HEK293 (cell line): ENCODE measurements around the gene ZFY.

ENCODE experiments used
- CTCF ChIA-PET: fragments of 350-600 bp; formaldehyde crosslinking; extraction: SDS; loops from one replicate; lab custom pipeline; 2021; ENCODE audit warnings: antibody characterized with exemption; lab: Yijun Ruan, JAX
- POLR2A ChIA-PET: fragments of 300-600 bp; formaldehyde crosslinking; extraction: SDS; loops from one replicate; lab custom pipeline; 2020; ENCODE audit warnings: antibody characterized with exemption, inconsistent platforms; lab: Yijun Ruan, JAX
- H3K27ac ChIP-seq: fragments of 200-500 bp; sonication (Bioruptor generic); 2 replicates; pipeline ENCODE4 v1.5.1; 2014; ENCODE audit warnings: low read depth, low read length, control low read depth, inconsistent platforms; ENCODE audit errors: extremely low read depth
- H3K36me3 ChIP-seq, 2 experiments: fragments of 200-500 bp in 1 of 2; sonication (Bioruptor generic) in 1 of 2; 1 replicate in 1 of 2; 2 replicates in 1 of 2; pipeline ENCODE4 v1.5.1; 2014 to 2017; ENCODE audit warnings: inconsistent platforms in 2 of 2, low read length in 2 of 2; ENCODE audit not compliant: control insufficient read depth in 2 of 2, insufficient read depth in 1 of 2
- H3K4me1 ChIP-seq: fragments of 200-500 bp; sonication (Bioruptor generic); 2 replicates; pipeline ENCODE4 v1.5.1; 2014; ENCODE audit warnings: mild to moderate bottlenecking, low read length, inconsistent platforms; ENCODE audit not compliant: control insufficient read depth, insufficient read depth
- H3K4me3 ChIP-seq: 2 replicates; pipeline ENCODE4 v1.5.1; 2011; ENCODE audit warnings: low read depth, mild to moderate bottlenecking, control low read depth, low read length, moderate library complexity
- H3K9me3 ChIP-seq: fragments of 200-500 bp; sonication (Bioruptor generic); 2 replicates; pipeline ENCODE4 v1.5.1; 2014; ENCODE audit warnings: low read depth, low read length, inconsistent platforms; ENCODE audit not compliant: control insufficient read depth, insufficient read depth
- GLI4 ChIP-seq: fragments of 450-650 bp; formaldehyde crosslinking; IDR thresholded peaks from 2 replicates; pipeline ENCODE4 v1.5.1; 2016; ENCODE audit warnings: missing biosample characterization, missing genetic modification characterization
- MZF1 ChIP-seq: fragments of 450-650 bp; formaldehyde crosslinking; IDR thresholded peaks from 2 replicates; pipeline ENCODE4 v1.5.1; 2017; ENCODE audit warnings: missing biosample characterization, missing genetic modification characterization, borderline replicate concordance
- PATZ1 ChIP-seq: fragments of 450-650 bp; formaldehyde crosslinking; IDR thresholded peaks from 2 replicates; pipeline ENCODE4 v1.5.1; 2016; ENCODE audit warnings: missing biosample characterization, missing genetic modification characterization
- ZNF146 ChIP-seq: fragments of 450-650 bp; formaldehyde crosslinking; IDR thresholded peaks from 2 replicates; pipeline ENCODE4 v1.5.1; 2016; ENCODE audit warnings: missing biosample characterization, missing genetic modification characterization
- ZNF155 ChIP-seq: fragments of 450-650 bp; formaldehyde crosslinking; IDR thresholded peaks from 2 replicates; pipeline ENCODE4 v1.5.1; 2016; ENCODE audit warnings: missing biosample characterization, missing genetic modification characterization
- ZNF239 ChIP-seq: fragments of 450-650 bp; formaldehyde crosslinking; IDR thresholded peaks from 2 replicates; pipeline ENCODE4 v1.5.1; 2016; ENCODE audit warnings: missing biosample characterization, missing genetic modification characterization
- ZNF280C ChIP-seq: fragments of 450-650 bp; formaldehyde crosslinking; IDR thresholded peaks from 2 replicates; pipeline ENCODE4 v1.5.1; 2016; ENCODE audit warnings: missing biosample characterization, missing genetic modification characterization
- ZNF280D ChIP-seq: fragments of 450-650 bp; formaldehyde crosslinking; IDR thresholded peaks from 2 replicates; pipeline ENCODE4 v1.5.1; 2016; ENCODE audit warnings: missing biosample characterization, missing genetic modification characterization
- ZNF335 ChIP-seq: fragments of 450-650 bp; formaldehyde crosslinking; conservative IDR thresholded peaks from 2 replicates; pipeline ENCODE4 v1.5.1; 2016; ENCODE audit warnings: missing biosample characterization, missing genetic modification characterization
- ZNF366 ChIP-seq: fragments of 450-650 bp; formaldehyde crosslinking; conservative IDR thresholded peaks from 2 replicates; pipeline ENCODE4 v1.5.1; 2016; ENCODE audit warnings: missing biosample characterization, missing genetic modification characterization
- ZNF48 ChIP-seq: fragments of 450-650 bp; formaldehyde crosslinking; IDR thresholded peaks from 2 replicates; pipeline ENCODE4 v1.5.1; 2016; ENCODE audit warnings: missing biosample characterization, missing genetic modification characterization
- ZNF560 ChIP-seq: fragments of 450-650 bp; formaldehyde crosslinking; IDR thresholded peaks from 2 replicates; pipeline ENCODE4 v1.5.1; 2017; ENCODE audit warnings: missing biosample characterization, missing genetic modification characterization, borderline replicate concordance
- ZNF658 ChIP-seq: fragments of 450-650 bp; formaldehyde crosslinking; IDR thresholded peaks from 2 replicates; pipeline ENCODE4; 2016; ENCODE audit warnings: missing biosample characterization, missing genetic modification characterization
- ZNF785 ChIP-seq: fragments of 450-650 bp; formaldehyde crosslinking; IDR thresholded peaks from 2 replicates; pipeline ENCODE4 v1.5.1; 2016; ENCODE audit warnings: missing biosample characterization, missing genetic modification characterization
- ZNF791 ChIP-seq: fragments of 450-650 bp; formaldehyde crosslinking; IDR thresholded peaks from 2 replicates; pipeline ENCODE4 v1.5.1; 2016; ENCODE audit warnings: missing biosample characterization, missing genetic modification characterization
- ZNF837 ChIP-seq: fragments of 450-650 bp; formaldehyde crosslinking; IDR thresholded peaks from 2 replicates; pipeline ENCODE4 v1.5.1; 2016; ENCODE audit warnings: missing biosample characterization, missing genetic modification characterization

Gene ZFY

GRCh38 chrY:2885880-2886279, 49.3 kb upstream of the ZFY start:
- H3K9me3 ChIP-seq, result no peaks in the 10 kb centered on the region
- H3K4me3 ChIP-seq, result no peak overlapping the region
- CTCF ChIA-PET, result no interaction called here
- POLR2A ChIA-PET, result no interaction called here
- H3K27ac ChIP-seq, result no peak overlapping the region
- H3K4me1 ChIP-seq, result no peaks in the 10 kb centered on the region
- H3K36me3 ChIP-seq, result no peaks in the 10 kb centered on the region
- no peak for TF ChIP-seq ZNF146 (tag by site-specific recombination)
- no peak for TF ChIP-seq PATZ1 (tag by site-specific recombination)
- TF ChIP-seq ZNF366, result no peak

- TF ChIP-seq ZNF791 (tag by site-specific recombination) (no peak), GLI4 (tag by site-specific recombination) (no peak), ZNF837 (no peak), ZNF280D (no peak)
- Histone ChIP-seq H3K9me3 (no peaks in the 10 kb centered on the region), H3K27ac (no peak overlapping the region), H3K36me3 (no peaks in the 10 kb centered on the region), H3K4me1 (no peaks in the 10 kb centered on the region), H3K4me3 (no peak overlapping the region)
- POLR2A ChIA-PET, result no interaction called here
- CTCF ChIA-PET, result no interaction called here
Observed at GRCh38 chrY:2887386-2887785, 47.8 kb upstream of the ZFY start.

GRCh38 chrY:2887955-2888354, 47.2 kb upstream of the ZFY start:
- TF ChIP-seq ZNF335, result no peak
- TF ChIP-seq ZNF785 (tag by site-specific recombination), result no peak
- no peak for TF ChIP-seq ZNF239 (tag by site-specific recombination)
- TF ChIP-seq ZNF155 (tag by site-specific recombination), result no peak
- TF ChIP-seq ZNF658 (tag by site-specific recombination), result no peak
- TF ChIP-seq ZNF48 (tag by site-specific recombination), result no peak
- no peak for TF ChIP-seq ZNF280C (tag by site-specific recombination)
- no peak for TF ChIP-seq ZNF560
- TF ChIP-seq MZF1 (tag by site-specific recombination), result no peak
- H3K4me1 ChIP-seq, result no peaks in the 10 kb centered on the region
- CTCF ChIA-PET, result no interaction called here
- POLR2A ChIA-PET, result no interaction called here
- no peaks in the 10 kb centered on the region for H3K36me3 ChIP-seq
- H3K27ac ChIP-seq, result no peak overlapping the region
- no peak overlapping the region for H3K4me3 ChIP-seq
- H3K9me3 ChIP-seq, result no peaks in the 10 kb centered on the region
